ENCODE data around the gene ACVR2B. TPM values are rescaled to one million over a fixed set of nuclear protein-coding genes. Genes with fewer than 3 reads are reported as not detected.
A peak's percentile ranks its signal among the peaks of the same experiment; 100 is the strongest.

Gene ACVR2B
- total RNA-seq, 1 experiment from 2014 or later = 0.74 TPM

DNA sequence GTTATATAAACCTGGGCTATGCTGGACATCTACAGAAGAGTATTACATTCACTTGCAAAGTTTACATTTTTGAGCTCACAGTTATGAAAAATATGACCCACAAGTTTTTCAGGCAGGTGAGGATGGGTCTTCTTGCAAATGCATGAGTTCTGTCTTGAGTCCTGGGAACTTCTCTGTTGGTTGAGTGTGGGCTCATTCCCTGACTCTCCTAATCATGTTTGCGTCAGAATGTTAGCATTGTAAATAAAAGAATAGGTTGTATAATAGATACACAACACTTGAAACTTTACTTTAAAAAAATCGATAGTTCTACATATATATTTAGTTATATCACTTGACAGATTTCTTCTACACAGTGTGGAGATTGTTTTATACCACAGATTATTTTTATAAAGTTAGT lies 35.3 kb downstream of the ACVR2B start:
- no peak for DNase-seq (ENCODE audit: low read depth)

DNA sequence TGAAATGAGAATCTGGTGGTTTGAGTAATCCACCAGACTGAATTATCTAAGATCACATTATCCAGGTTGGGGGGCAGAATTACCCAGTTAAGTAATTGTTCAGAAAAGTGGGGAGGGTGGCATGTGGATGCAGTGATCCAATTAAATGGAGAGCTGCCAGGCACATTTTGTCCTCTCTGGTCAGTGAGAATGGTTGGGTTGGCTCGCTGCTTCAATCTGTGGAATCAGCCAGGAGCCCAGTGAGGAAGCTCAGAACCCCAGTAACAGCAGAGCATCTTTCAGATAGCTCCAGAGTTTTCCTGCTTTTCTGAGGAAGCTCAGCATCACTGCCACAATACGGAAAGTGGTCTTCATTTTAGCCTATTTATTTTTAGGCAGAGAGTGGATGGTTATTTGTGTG lies 36.1 kb downstream of the ACVR2B start:
- no peak for DNase-seq (ENCODE audit: low read depth)

DNA sequence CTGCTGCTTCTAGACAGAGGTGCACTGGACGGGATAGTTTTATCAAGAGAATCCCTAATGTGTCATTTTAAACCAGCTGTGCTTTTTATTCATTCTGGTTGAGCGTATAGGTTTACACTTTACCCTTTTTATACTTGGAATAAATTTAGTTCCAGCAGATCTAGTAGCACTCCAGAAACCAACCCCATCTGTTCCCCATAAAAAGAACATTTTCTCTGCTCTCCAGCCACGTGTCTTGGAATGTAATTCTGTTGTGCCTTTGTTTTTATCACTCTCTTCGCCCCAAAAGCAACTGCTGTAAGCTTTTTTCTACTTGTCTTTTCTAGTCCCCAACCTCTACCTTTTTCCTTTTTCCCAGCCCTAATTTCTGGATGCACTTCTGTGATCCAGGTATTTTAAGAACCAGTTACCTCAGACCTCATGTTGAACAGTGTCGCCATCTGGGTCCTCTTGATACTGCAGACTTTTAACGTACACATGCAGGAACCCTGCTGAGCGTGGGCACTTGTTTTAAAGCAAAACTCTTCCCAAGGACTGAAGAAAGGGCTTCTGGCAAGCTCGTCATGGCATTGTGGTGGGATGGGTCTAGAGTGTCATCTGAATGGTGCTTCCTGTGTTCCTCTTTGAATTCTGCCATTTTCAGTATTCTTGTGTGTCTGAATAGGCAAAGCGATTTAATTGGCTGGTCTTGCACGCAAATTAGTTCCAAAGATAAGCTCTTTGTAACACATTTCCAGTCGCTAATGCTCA lies 36.8 kb downstream of the ACVR2B start:
- no peak for DNase-seq (ENCODE audit: low read depth)

DNA sequence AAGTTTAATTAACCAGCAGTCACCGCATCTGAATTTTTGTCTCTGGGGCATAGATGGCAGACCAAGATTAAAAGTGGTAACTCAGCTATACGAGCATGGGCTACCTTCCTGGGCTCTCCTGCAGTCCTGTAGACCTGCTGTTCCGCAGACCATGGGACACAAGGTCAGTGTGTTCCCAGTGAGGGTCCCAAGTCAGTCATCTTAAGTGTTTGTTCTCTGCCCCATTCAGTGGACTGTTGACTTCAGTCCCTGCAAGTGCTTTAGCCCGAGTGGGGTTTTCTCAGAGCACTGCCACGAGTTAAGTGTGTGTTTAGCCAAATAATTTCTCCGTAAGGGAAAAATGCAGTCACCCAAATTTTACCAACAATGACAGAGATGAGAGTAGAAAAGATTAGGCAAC lies 37.5 kb downstream of the ACVR2B start:
- DNase-seq (ENCODE audit: low read depth) = no peak

DNA sequence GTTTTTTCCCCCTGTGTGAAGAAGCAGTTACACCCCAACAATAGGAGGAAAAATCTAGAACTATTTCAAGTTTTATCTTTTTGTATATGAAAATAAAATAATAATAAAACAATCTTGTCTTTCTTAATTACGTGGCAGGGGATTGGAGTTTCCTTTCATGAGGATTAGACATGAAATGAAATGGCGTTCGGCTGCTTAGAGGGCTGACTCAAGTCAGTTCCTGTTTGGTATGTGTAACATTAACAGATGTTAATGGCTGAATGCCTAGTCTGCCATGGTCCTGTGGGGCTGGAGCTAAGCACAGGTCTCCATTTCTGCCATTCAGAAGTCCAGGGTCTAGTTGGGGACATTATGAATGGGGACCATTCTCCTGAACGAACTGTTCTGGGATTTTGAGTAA lies 39.3 kb downstream of the ACVR2B start:
- DNase-seq (ENCODE audit: low read depth) = no peak

DNA sequence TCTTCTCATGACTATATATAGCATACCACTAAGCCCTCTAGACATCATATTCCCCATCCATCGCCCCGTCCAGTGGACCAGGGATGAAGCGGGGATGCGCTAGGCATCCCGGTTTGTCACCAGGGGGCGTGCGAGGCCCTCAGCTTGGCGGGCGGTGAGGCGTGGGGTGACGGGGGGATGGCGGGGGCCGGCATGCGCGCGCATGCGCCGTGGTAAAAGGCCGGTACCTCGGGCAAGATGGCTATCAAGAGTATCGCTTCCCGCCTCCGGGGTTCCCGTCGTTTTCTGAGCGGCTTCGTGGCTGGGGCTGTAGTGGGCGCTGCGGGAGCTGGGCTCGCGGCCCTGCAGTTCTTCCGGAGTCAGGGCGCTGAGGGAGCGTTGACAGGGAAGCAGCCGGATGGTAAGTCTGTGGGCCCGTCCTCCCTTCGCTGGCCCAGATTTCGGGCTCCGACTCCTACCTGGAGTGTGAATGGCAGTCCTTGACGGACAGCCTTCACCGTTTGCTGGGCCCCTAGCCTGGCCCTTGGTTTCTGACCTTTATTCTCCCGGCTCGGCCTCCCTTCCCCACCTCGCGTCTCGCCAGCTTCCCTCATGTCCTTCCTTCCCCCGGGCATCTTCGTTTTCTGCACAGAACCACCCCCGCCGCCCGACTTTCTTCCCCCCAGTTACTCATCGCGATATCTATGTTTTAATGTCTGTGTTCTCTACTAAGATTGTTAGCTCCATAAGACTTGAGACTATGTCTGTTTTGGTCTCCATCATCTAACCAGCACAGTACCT lies 42.6 kb downstream of the ACVR2B start, which contains the start of gene EXOG:
EXOG (plus strand) TSS at position 210 of the 780 bp plus-strand sequence; CDS start at position 238, 28 bp downstream.
- DNase-seq (ENCODE audit: low read depth) = peak; percentile 85

DNA sequence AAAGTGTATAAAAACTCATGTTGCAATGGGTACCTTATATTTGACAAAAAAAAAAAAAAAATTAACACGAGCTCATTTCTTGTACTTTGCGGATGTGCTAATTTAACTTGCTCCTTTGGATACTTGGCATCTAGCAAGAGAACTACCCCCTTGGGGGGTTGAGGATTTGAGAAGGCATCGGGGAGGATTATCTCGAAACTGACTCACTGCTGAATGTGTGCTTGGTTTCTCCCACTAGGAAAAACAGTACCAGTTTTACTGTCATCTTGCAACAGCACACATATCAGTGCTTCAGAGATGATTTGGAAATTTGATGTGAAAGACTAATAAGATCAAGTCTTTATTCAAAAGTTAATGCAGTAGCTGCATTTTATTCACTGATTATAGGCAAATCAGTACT lies 43.3 kb downstream of the ACVR2B start:
- DNase-seq (ENCODE audit: low read depth) = peak; percentile 39

DNA sequence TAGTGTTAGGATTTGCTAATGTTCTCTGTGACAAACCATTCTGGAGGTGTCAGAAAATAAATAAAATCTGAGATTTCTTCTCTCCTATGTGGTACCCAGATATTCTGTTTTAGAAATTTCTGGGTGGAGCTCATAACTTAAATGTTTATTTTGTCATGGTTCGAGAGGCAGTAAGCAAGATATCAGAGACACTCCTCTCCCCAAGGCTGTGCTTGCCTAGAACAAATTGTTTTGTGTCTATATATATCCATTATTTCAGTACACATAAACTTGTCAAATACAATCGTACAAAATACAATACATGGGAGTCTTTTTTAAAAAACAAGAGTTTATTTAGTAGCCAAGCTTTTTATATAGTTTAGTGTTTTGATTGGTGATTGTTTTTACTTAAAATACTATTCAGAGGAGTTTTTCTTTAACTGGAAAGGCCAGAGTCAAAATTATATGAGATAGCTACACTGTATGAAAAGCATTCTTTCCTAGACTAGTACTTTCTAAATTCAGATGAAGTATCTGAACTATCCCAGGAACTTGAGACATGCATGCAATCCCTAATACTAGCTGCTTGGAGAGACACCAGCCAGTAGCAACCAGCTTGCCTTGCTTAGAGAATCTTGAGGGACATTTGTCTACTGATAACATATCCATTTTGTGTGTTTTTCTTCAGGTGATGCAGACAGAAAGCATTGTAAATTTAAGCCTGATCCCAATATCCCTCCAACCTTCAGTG lies 47.2 kb downstream of the ACVR2B start:
- DNase-seq (ENCODE audit: low read depth) = no peak

DNA sequence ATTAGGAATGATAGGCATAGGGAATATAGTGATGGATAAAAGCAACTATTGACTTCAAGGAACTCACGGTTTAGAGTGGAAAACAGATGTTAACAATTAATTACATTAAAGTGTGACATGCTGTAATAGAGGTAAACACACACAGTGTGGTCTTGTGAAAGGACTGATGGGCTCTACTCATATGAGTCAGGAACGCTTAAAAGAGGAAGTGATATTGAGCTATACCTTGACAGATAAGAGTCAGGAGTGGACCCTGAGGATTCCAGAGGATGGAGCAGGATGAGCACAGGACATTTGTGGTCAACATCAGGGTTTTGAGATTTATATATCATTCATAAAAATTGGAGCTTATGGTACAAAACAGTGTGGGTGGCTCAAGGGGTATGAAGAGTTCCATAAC lies 53.4 kb downstream of the ACVR2B start:
- no peak for DNase-seq (ENCODE audit: low read depth)

DNA sequence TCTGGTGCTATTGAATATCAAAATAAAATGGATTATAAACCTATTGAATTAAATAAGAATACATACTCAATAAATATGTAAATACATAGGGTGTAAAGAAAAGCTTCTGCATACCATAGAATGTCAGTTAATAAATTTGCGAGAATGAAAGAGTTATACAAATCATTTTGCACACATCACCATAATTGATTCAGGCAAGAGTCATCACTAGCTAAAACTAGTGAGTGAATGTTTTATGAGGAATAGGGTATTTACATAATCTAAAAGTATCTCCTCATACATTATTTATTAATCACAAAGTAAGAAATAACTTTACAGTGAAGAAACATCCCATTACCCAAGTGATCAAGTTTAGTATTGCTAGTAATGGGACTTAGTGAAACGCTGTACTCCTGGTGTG lies 56.0 kb downstream of the ACVR2B start:
- no peak for DNase-seq (ENCODE audit: low read depth)

DNA sequence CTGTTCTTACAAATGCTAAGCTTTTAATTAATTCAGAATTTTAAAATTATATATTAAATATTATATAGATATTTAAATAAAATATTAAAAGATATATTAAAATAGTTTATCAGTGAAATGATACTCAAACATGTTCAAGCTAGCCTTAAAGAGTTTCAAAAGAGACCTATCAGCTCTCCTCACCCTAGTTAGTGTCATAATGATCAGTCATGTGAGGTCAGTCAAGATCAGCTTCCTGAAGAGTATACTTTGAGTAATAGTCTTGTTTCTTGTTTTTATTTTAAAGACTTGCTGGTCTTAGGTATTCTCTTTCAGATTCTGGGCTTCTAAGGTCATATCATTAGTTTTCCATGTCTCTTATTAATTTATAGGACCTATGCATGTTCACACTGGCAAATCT lies 56.9 kb downstream of the ACVR2B start:
- DNase-seq (ENCODE audit: low read depth) = no peak

DNA sequence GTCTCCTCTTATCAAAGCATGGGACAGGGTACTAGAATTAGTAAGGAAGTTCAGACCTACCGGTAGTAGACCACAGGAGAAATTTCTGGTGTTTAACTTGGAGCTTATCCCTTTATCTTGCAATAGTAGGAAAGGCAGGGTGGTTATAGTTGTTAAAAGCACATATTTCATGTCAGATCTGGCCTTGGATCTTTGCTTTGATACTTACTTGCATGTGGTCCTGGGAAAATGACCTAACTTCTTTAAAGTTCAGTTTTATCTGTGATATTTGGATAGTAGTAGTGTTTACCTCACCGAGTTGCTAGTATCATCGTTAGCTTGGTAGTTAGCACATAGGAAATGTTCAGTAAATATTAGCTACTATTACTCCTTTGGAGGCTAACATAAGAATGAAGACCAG lies 57.9 kb downstream of the ACVR2B start:
- no peak for DNase-seq (ENCODE audit: low read depth)

DNA sequence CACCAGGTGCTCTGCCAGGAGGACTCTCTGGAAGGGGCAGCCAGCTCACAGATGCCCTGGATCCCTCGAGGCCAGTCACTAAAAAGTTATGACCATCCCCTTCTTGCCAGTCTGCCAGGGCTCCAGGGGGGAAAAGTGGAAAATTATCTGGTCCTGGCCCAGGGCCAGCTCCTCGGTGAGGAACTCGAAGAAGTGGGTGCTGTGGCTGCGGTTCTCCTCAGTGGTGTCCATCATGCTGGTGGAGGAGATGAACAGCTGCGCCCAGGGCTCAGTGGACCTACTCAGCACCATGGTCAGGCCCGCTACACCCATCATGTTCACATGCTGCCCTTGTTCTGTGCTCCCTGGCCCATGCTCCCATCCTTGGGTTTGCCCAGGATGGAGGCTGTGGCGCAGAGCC lies 61.7 kb downstream of the ACVR2B start:
- DNase-seq (ENCODE audit: low read depth) = no peak

DNA sequence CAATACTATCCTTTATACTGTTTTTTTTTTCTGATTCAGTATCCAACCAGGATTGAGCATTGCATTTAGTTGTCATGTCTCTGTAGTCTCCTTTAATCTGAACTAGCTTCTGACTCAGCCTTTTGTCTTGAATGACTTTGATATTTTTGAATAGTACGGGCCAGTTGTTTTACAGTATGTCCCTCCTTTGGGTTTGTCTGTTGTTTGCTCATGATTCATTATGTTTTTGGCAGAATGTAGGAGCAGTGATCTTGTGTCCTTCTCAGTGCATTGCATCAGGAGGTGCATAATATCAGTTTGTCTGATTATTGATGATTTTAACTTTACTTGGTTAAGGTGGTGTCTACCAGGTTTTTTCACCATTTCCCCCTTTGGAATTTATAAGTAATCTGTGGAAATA lies 63.0 kb downstream of the ACVR2B start:
- DNase-seq (ENCODE audit: low read depth) = no peak

DNA sequence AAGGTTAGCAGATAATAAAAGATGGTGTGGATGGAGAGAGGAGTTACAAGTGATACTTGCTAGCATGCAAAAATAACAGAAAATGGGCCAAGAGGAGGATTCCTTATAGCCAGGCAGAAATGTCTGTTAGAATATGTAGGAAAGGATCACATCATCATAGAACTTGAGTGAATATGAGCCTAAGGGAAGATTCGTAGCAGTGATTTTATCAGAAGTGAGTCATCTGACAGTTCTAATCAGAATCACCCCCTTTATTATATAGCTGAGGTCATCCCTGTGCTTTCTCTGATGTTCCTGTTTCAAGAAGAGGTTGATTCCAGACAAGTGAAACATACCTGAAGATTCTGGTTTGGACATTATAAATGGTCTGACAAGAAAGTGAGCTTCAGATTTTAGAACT lies 65.3 kb downstream of the ACVR2B start:
- peak; percentile 46 for DNase-seq (ENCODE audit: low read depth)

DNA sequence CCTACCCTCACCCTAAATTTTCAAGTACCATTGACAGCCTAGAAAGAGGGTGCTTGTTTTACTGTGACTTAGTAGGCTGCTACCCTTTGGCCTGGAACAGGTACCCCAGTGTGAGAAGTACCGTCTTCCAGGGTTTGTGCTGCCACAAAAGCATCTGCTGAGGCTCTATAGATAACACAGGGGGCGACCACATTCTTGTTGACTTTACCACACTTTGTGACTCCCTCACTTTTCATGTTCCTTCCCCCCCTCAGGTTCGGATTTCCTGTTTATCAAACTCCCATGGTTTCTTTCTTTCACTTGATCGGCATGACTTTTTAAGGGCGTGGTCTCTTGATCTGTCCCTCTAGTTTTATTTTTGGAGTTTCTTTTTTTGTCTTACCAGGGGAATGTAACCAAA lies 66.0 kb downstream of the ACVR2B start:
- no peak for DNase-seq (ENCODE audit: low read depth)

DNA sequence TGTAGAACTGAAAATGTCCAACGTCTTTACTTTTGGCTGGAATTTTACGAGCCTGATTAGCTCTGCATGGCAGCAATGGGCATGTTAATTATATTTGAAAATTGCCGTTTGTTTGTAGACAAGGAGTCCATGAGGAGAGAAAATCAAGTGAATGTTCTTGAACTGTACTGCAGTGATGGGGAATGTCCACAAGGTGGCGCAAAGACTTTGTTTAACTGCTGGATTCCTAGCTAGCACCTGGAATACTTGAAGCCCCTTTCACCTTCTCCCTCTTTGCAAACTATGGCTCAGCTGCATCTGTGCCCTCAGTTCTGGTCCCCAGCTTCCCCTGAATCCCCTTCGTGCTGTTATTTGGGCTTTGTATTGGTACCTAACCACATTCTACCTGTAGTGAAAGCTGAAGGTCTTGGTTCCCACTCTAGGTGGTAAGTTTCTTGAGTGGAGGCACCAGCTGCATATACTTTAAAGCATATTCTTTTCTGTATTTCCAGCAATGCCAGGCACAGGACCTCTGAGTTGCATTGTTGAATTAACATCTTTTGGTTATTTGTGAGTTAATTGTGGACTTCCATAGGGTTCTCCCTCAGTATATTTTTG lies 67.8 kb downstream of the ACVR2B start:
- DNase-seq (ENCODE audit: low read depth) = peak; percentile 61

DNA sequence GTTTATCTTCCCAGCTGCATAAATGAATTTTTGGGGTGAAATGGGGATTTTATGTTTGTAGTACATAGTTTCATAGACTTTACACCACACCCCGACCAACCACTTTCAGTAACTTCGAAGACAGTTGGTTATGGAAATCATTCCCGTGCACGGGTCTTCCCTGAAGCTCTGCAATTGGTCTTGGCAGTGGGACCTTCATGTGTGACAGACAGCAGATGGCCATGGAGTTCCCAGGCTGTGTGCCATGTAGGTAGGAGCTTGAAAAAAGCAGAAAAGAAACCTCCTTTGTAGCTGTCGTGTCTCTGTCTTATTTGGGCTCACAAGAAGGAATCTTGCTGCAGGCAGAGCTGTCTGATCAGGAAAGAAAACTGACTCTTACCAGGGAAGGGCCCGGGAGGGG lies 68.3 kb downstream of the ACVR2B start:
- no peak for DNase-seq (ENCODE audit: low read depth)

DNA sequence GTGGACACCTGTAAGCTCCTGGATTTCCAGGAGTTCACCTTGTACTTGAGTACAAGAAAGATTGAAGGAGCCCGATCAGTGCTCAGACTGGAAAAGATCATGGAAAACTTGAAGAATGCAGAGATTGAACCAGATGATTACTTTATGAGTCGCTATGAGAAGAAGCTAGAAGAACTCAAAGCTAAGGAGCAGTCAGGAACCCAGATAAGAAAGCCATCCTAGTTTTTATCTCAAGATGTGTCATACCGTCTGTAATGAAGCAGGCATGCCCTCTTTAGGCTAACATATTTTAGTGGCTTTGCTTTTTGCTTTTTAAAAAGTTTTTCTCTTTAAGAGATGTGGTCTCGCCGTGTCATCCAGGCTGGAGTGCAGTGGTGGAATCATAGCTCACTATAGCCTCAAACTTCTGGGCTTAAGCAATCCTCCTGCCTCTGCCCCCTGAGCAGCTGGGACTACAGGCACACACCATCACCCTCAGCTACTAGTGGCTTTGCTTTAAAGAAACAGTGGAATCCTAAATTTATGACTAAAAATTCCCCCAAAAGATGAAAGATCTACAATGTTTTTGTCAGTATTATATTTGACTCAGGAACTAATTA lies 70.5 kb downstream of the ACVR2B start:
- DNase-seq (ENCODE audit: low read depth) = no peak

DNA sequence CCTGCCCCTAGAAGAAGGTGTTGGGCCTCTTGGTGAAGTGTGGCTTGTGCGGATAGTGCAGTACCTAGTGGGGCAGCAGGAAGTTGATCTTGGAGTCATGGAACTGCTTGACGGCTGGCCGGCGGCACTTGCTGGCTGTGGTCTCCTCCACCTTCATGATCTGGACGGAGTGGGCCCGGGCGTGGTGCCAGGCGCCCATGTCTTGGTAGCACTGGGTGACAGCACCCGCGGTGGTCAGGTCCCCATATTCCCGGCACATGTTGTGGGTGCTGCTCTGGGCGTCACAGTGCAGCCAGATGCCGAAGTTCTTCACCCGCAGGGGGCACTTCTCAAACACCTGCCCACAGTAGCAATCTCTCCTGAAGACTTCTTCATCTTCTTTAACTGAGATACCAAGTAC lies 73.1 kb downstream of the ACVR2B start:
- DNase-seq (ENCODE audit: low read depth) = no peak

DNA sequence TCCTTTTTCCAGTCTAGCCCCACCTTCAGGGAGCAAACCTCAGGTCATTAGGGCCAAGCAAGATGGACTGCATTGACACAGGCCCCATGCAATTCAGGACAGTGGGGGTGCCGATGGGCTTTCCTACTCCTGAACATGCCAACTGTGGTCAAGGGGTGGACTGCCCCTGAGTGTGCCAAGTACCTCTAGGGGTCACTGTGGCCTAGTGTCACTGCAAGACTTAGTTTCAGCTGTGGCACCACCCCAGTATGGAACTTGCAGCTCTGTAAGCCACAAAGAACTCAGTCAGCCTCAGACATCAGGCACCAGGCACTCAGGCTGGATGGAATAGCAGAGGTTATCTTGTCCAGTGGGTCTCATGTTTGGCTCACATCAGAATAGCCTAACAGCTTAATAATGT lies 74.8 kb downstream of the ACVR2B start:
- peak; percentile 29 for DNase-seq (ENCODE audit: low read depth)

DNA sequence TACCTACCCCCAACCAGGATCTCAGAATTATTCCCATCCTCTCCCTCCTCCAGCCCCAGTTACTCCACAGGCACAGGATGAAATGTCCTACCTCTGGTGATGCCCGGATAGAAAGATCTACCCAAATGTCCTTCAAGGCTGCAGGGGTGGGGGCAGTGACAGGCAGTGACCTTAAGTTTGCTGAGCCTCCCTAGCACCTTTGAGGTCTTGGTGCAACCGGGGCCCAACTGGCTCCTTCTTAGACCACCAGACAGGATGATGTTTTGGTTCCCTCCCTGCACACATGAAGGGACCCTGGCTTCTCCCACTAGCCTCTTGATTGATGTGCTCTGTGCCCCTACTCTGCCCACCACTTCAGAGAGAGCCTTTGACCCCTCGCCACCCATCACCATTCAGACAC lies 78.8 kb downstream of the ACVR2B start:
- DNase-seq (ENCODE audit: low read depth) = no peak
